HepG2 (cell line): ENCODE measurements around the gene SLC16A3. TPM values are rescaled to one million over a fixed set of nuclear protein-coding genes. Genes with fewer than 3 reads are reported as not detected.
A peak's percentile ranks its signal among the peaks of the same experiment; 100 is the strongest.

Source experiments
- CEBPB ChIP-seq: IDR thresholded peaks from 2 replicates; pipeline ENCODE4 v1.6.1; 2011; ENCODE audit warnings: low read depth, low read length, improper control_type of control experiment, borderline replicate concordance
- ISL2 ChIP-seq: sonication (generic); formaldehyde crosslinking; IDR thresholded peaks from 2 replicates; pipeline ENCODE4 v1.5.0; 2020; ENCODE audit warnings: missing genetic modification reagents
- MED1 ChIP-seq: sonication (generic); formaldehyde crosslinking; IDR thresholded peaks from 2 replicates; pipeline ENCODE4 v1.4.0; 2020; ENCODE audit warnings: missing genetic modification reagents
- SOX13 ChIP-seq, 3 experiments: fragments of 450-650 bp in 1 of 3; sonication (generic) in 1 of 3; formaldehyde crosslinking in 1 of 3; IDR thresholded peaks in 2 of 3; conservative IDR thresholded peaks in 1 of 3; 2 replicates each; pipeline versions ENCODE4 v1.5.0 to v1.6.1; 2016 to 2020; ENCODE audit warnings: antibody characterized with exemption in 1 of 3, mild to moderate bottlenecking in 1 of 3, missing compliant biosample characterization in 1 of 3, missing genetic modification reagents in 1 of 3, moderate library complexity in 1 of 3
- SP4 ChIP-seq: sonication (generic); formaldehyde crosslinking; IDR thresholded peaks from 2 replicates; pipeline ENCODE4 v1.8.1; 2023; ENCODE audit warnings: mild to moderate bottlenecking, missing genetic modification reagents
- SRSF4 ChIP-seq: fragments of 200-400 bp; formaldehyde crosslinking; IDR thresholded peaks from one replicate; pipeline ENCODE4 v1.6.1; 2018; ENCODE audit warnings: mild to moderate bottlenecking, low read depth, low read length, moderate library complexity; ENCODE audit not compliant: poor library complexity, severe bottlenecking
- THAP9 ChIP-seq: sonication (generic); formaldehyde crosslinking; IDR thresholded peaks from 2 replicates; pipeline ENCODE4; 2020; ENCODE audit warnings: missing genetic modification reagents, mild to moderate bottlenecking, borderline replicate concordance
- ZBTB33 ChIP-seq: sonication (generic); formaldehyde crosslinking; IDR thresholded peaks from 2 replicates; pipeline ENCODE4 v1.4.0; 2020; ENCODE audit warnings: missing genetic modification reagents
- ZFY ChIP-seq: sonication (generic); formaldehyde crosslinking; IDR thresholded peaks from 2 replicates; pipeline ENCODE4 v1.4.0; 2020; ENCODE audit warnings: missing genetic modification reagents
- ZIK1 ChIP-seq: sonication (generic); formaldehyde crosslinking; IDR thresholded peaks from 2 replicates; pipeline ENCODE4 v1.5.0; 2020; ENCODE audit warnings: mild to moderate bottlenecking, low read depth, missing genetic modification reagents, borderline replicate concordance
- ZNF235 ChIP-seq: sonication (generic); formaldehyde crosslinking; IDR thresholded peaks from 2 replicates; pipeline ENCODE4 v1.8.1; 2023; ENCODE audit warnings: mild to moderate bottlenecking, missing genetic modification reagents, borderline replicate concordance
- ZNF329 ChIP-seq: sonication (generic); formaldehyde crosslinking; IDR thresholded peaks from 2 replicates; pipeline ENCODE4 v1.9.0; 2021; ENCODE audit warnings: low read depth, mild to moderate bottlenecking, missing genetic modification reagents
- ZNF414 ChIP-seq: sonication (generic); formaldehyde crosslinking; IDR thresholded peaks from 2 replicates; pipeline ENCODE4 v1.5.0; 2020; ENCODE audit warnings: missing genetic modification reagents
- ZNF503 ChIP-seq: sonication (generic); formaldehyde crosslinking; IDR thresholded peaks from 2 replicates; pipeline ENCODE4 v1.4.0; 2020; ENCODE audit warnings: missing genetic modification reagents
- ZNF605 ChIP-seq: sonication (generic); formaldehyde crosslinking; IDR thresholded peaks from 2 replicates; pipeline ENCODE4 v1.8.0; 2022; ENCODE audit warnings: mild to moderate bottlenecking, missing genetic modification reagents
- ZNF616 ChIP-seq: sonication (generic); formaldehyde crosslinking; IDR thresholded peaks from 2 replicates; pipeline ENCODE4 v1.5.0; 2020; ENCODE audit warnings: low read depth, mild to moderate bottlenecking, missing genetic modification reagents
- ZNF678 ChIP-seq: sonication (generic); formaldehyde crosslinking; IDR thresholded peaks from 2 replicates; pipeline ENCODE4 v1.4.0; 2020; ENCODE audit warnings: mild to moderate bottlenecking, missing genetic modification reagents
- ZNF703 ChIP-seq: sonication (generic); formaldehyde crosslinking; IDR thresholded peaks from 2 replicates; pipeline ENCODE4 v1.5.1; 2020; ENCODE audit warnings: missing genetic modification reagents, mild to moderate bottlenecking, moderate library complexity, borderline replicate concordance
- ZNF704 ChIP-seq: sonication (generic); formaldehyde crosslinking; IDR thresholded peaks from 2 replicates; pipeline ENCODE4 v1.8.1; 2023; ENCODE audit warnings: mild to moderate bottlenecking, inconsistent platforms, moderate library complexity, missing genetic modification reagents, borderline replicate concordance
- polyA plus RNA-seq, 8 experiments: library from polyadenylated mRNA; depleted of rRNA in 3 of 8; stranded (reverse) in 7 of 8; unstranded in 1 of 8; fragments of >200 nt; fragmentation: Illumina TruSeq in 4 of 8; extraction: Trizol in 4 of 8; gene quantifications; 2 replicates each; pipeline versions ENCODE4 v1.2.1 to v1.2.3, GENCODE V29; 2011 to 2016; ENCODE audit warnings: low read depth in 4 of 8, missing spikeins in 1 of 8, mixed read lengths in 1 of 8; ENCODE audit not compliant: insufficient read depth in 1 of 8
- total RNA-seq, 5 experiments: library from RNA; depleted of rRNA; stranded (reverse); fragments of >200 nt; fragmentation: Illumina TruSeq; extraction: Trizol; gene quantifications; 2 replicates each; pipeline ENCODE4 v1.2.3, GENCODE V29; 2016; ENCODE audit warnings: low read depth in 1 of 5

Gene SLC16A3
- total and polyA plus RNA-seq, 2 of the 13 experiments (the other 11 are each of a cell fraction or from before 2014, with no cell fraction given), result 242 to 349 TPM

- TF ChIP-seq ZNF414 (CRISPR knock-in tag) (peak; percentile 80; the same call in 1 of the 2 replicates), SOX13 (IDR thresholded peaks at IDR 0.05) (peak; percentile 51; the same call in 1 of the 2 replicates), SOX13 (CRISPR knock-in tag; conservative IDR thresholded peaks at IDR 0.05 in 1 of 2, IDR thresholded peaks at IDR 0.05 in 1 of 2) (peak in 1 of 2 experiments; percentile 17; a peak in 1 of 4 replicates), ZFY (CRISPR knock-in tag) (peak; percentile 80), SRSF4 (peak; percentile 80), MED1 (peak; percentile 70), ZNF704 (CRISPR knock-in tag) (0 out of 2 replicates have a peak, but pooled peaks have one; percentile 73), ZBTB33 (CRISPR knock-in tag) (peak; percentile 98), ZNF503 (CRISPR knock-in tag) (0 out of 2 replicates have a peak, but pooled peaks have one; percentile 6), ZIK1 (CRISPR knock-in tag) (0 out of 2 replicates have a peak, but pooled peaks have one; percentile 55), CEBPB (no peak), ZNF703 (CRISPR knock-in tag) (0 out of 2 replicates have a peak, but pooled peaks have one; percentile 25), ISL2 (CRISPR knock-in tag) (no peak), THAP9 (peak; percentile 71; the same call in 1 of the 2 replicates), ZNF678 (CRISPR knock-in tag) (0 out of 2 replicates have a peak, but pooled peaks have one; percentile 64), SP4 (CRISPR knock-in tag) (no peak; the same call in 1 of the 2 replicates), ZNF616 (no peak), ZNF605 (peak; percentile 75), ZNF329 (CRISPR knock-in tag) (peak; percentile 78; the same call in 1 of the 2 replicates), ZNF235 (CRISPR knock-in tag) (0 out of 2 replicates have a peak, but pooled peaks have one; percentile 9)
Observed at GRCh38 chr17:82239926-82240505, 11.2 kb downstream of the SLC16A3 start (continued).
